HG03025 (cell line): ENCODE results near the gene NRIP1.

Experiments used
- ATAC-seq: cut with Tn5 transposase; IDR thresholded peaks from one replicate; pipeline ENCODE4 v1.9.1; 2021; ENCODE audit warnings: mild to moderate bottlenecking, moderate library complexity; ENCODE audit not compliant: unreplicated experiment, low FRiP score

Gene NRIP1

DNA sequence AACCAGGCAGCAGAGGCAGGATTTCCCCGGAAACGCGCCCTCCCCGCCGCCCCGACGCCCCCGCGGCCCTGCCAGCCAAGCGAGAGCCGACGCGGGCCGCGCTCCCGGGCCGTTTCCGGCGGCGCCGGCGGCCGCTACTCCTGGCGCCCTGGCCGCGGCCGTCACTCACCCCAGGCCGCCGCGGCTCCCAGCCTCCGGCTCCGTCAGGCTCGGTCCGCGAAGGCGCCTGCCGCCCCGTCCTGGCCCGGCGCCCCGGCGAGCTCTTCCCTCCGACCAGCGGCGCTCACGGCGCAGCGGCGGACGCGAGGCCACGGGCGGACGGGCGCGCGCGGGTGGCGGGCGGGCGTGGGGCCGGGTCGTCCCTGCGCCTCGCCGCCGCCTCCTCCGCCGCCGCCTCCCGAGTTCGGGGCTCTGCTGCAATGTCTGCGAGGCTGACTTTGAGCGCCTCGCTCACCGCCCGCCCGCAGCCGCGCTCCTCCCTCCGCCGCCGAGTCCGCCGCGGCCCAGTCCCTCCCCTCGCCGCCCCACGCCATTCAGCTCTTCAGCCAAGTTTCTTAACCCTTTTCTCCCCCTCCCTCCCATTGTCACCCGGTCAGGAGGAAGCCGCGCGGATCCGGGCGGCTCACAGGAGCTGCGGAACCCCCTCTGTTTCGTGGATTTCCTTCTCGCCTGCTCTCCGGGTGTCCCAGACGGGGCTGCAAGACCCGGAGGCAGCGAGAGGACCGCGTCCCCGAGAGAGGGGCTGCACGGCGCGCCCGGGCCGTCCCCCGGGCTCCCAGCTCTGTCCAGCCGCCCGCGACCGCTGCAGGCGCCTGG is at the start of gene NRIP1:
TSS of gene NRIP1 (minus strand) at position 425 of the 816 bp plus-strand sequence. CDS start 96,808 bp downstream, outside the sequence.
- peak; percentile 85 for ATAC-seq

- no peak for ATAC-seq
Measured at GRCh38 chr21:15112858-15113257, 48.1 kb upstream of the NRIP1 start.

DNA sequence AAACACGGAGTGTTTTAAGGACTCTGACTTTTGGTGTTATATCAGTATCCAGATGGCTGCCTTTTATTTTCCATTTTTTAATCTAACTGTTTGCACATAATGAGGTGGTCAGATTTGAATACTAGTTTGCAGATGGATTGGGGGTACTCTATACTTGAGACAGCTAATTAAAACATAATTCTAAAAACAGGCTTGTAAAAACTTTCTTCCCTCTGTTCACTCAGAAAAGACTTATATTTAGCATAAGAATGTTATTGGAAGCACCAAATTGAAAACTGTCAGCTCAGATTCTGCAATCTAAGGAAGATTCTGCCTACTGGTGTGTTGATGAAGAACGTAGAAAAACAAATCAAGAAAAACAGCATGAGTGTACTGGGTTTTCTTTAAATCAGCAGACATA is 44.0 kb upstream of the NRIP1 start:
- no peak for ATAC-seq

DNA sequence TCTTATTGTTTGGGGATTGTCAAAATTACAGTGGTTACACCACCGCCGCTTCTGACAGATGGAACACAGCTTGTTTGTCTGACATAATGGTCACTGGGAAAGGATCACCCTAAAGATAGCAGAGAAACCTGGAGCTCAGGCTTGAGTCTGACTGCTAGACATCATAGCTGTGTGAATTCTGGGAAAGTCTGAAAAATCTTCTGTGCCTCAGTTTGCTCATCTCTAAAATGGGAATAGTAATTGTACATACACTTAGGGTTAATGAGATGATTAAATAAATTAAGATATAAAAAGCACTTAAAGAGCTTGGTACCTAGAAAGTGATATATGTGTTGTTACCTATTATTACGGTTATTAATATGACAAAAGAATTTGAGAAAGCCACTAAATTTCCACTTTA is 39.7 kb upstream of the NRIP1 start:
- no peak for ATAC-seq

DNA sequence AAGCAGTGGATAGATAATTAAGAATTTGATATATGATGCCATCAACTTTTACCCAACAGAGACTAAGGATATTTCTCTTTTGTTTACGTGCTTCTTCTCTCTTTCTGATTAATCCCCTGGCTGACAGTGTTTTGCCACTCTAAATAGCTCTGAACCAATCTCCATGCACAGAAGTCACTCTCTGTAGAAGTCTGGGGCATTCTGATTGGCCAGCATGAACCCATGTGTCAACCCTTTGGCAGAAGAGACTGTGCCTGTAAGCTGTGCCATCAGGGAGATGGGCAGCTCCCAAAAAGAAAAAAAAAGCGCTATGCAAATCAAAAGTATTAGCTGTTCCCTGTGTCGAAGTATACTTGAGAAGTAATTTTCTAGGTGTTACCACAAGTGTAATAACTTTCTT is 34.1 kb upstream of the NRIP1 start:
- ATAC-seq, result no peak

GRCh38 chr21:15098181-15098580 is 33.4 kb upstream of the NRIP1 start:
- no peak for ATAC-seq

- no peak for ATAC-seq
Measured at GRCh38 chr21:15097580-15097979, 32.8 kb upstream of the NRIP1 start.

- ATAC-seq, result no peak
Measured at GRCh38 chr21:15096146-15096545, 31.3 kb upstream of the NRIP1 start.

DNA sequence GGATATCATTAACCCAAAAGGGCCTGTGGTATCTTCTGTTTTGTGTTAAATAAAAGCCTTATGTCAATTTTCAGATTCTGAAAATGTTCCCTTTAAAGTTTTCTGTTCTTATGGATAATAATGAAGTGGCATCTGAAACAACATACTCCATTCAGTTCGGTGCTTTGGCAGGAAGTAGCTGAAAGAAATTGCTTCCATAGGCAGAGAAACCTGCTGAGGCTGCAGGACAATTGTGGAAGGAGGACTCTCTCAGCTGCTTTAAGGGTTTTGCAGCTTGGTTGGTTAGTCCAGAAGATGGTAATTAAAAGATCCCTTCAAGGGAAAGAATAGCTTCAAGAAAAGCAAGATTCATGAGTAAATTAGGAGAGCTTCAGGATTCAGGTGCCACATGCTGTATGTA is 30.5 kb upstream of the NRIP1 start:
- no peak for ATAC-seq

DNA sequence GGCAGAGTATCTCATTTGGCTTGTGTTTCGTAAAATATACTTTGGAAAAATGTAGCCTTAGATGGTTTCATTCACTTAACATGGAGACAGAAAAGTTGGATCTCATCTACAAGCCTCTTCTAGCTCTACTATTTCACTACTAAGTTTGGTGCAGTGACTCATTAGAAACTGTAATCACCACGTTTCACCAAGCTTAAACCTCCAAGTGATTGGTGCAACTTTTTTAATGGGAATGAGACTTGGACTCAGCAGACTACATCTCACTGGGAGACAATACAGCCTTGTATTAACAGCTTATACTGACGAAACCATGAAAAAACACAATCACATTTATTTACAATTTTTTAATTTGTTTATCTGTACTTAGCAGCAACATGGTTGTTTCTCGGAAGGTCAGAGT is 29.9 kb upstream of the NRIP1 start:
- ATAC-seq, result no peak

- no peak for ATAC-seq
Measured at GRCh38 chr21:15093216-15093615, 28.4 kb upstream of the NRIP1 start.

DNA sequence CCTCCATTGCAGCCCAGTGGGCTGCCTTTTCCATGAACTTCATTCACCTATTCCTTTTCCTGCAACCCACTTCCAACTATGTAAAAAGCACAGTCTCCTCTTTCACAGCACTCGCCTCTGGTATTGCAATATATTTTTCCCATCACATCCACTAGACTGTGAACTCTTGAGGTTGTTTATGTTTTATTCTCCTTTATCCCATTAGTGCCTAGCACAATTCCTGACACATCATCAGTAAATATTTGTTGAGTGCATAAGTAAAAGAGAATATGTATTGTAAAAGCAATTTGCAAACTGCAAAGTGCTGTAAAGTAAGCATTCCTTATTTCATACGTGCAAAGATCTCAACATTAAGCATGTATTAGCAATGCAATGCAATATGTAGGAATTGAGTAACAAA is 27.9 kb upstream of the NRIP1 start:
- ATAC-seq, result no peak

DNA sequence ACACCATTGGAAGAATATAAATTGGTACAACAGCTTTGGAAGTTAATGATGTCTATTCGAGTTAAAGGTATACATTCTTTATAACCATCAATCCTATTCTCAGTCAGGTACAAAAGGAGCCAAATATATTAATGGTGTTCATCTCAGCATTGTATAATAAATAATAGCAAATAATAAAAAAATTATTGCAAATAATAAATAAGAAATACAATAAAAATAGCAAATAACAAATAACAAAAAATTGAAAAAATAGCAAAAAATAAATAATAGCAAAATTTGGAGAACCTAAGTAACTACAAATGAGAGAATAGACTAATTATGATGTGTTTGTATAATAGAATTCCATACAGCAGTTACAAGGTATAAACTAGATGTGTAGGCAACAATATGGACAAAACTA is 25.6 kb upstream of the NRIP1 start:
- no peak for ATAC-seq

- no peak for ATAC-seq
Measured at GRCh38 chr21:15088488-15088887, 23.7 kb upstream of the NRIP1 start.

- ATAC-seq, result no peak
Measured at GRCh38 chr21:15084668-15085067, 19.9 kb upstream of the NRIP1 start.

DNA sequence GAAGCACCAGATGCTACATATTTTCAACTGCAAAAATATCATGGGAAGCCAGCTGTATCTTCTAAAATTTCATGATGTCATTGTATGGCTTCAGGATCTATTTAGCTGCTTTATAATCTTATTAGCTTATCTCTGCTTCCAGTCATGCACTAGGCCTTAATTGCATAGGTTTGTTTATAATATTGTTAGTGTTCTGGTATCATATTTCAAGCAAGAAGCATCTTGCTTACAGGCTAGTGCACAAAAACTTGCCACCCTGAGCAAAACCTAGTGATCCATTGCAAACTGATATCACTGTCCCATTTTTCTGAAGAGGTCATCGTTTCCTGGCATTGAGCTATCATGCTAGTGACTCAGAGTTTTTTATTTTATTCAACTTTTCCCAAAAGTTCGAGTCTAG is 15.7 kb upstream of the NRIP1 start:
- no peak for ATAC-seq

- ATAC-seq, result no peak
Measured at GRCh38 chr21:15079269-15079668, 14.5 kb upstream of the NRIP1 start.

DNA sequence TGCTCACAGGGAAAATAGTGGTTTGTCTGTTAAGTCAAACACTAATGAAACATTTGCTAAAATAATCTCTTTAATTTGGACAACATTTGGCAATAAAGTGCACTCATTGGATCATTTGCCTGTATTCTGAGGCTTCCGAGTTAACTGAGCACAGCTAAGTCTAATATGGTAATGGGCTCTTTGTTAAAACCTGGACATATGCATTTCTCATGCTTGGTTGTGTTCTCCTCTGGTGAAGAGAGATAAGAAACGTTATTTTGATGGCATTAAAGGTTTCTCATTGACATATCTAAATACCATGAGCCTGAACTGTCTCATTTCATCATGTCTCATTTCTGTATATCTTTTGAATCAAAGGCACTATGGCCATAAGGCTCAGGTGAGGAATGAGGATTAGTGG is 13.4 kb upstream of the NRIP1 start:
- ATAC-seq, result no peak

DNA sequence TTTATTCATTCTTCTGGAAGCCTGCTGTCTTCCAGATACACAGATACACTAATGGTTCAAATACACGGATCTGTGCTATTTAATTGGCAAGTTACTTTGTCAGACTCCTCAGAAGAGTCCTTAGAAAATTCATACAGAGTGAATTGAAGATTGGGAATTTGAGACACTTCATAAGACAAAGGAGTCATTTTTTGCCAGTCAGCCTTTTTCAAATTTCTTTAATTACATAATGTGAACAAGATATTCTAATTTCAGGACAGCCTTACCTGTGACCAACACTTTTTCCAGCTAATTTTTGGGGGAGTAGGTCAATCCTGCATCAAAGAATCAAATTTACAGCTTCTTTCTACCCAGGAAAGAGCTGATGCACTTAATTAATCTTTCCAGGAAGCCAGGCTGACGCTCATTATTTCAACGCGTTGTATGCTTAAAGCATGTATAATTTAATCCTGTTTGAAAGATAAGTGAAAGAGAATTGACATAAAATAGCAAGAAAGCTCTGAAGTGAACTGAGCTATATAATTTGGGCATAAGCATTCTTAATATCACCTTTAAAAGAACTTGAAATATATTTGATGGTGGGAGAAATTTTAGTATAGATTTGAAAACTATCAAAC is 12.8 kb upstream of the NRIP1 start:
- ATAC-seq, result no peak

- ATAC-seq, result no peak
Measured at GRCh38 chr21:15076730-15077129, 11.9 kb upstream of the NRIP1 start.

DNA sequence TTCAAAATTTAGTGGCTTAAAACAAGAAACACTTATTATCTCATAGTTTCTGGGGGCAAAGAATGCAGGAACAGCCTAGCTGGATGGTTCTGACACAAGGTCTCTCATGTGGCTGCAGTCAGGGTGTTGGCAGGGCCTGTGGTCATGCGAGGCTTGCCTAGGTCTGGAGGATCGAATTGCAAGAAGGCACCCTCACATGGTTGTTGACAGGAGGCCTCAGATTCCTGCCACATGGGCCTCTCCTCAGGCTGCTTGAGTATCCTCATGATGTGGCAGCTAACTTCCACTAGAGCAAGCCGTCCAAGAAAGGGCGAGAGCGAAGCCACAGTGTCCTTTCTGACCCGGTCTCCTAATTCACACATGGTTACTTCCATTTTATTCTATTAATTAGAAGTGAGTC is 6.2 kb upstream of the NRIP1 start:
- ATAC-seq, result no peak

GRCh38 chr21:15066123-15066575 is 1.3 kb upstream of the NRIP1 start:
- ATAC-seq, result no peak
